Ascending aorta (tissue), 2 donors: Measurements from ENCODE around the gene N4BP2L1. TPM values are rescaled to one million over a fixed set of nuclear protein-coding genes. Genes with fewer than 3 reads are reported as not detected.

Experiments used
- DNase-seq, 2 donors: peaks; one replicate each; pipeline ENCODE4 v3.0.0-alpha.2; 2019; ENCODE audit warnings: low spot score in 2 of 2
- H3K27ac ChIP-seq, 2 donors: fragments of 200-600 bp; sonication (generic); one replicate each; pipeline ENCODE4 v1.5.1; 2016 to 2017; ENCODE audit warnings: mild to moderate bottlenecking in 1 of 2
- H3K27me3 ChIP-seq: fragments of 200-600 bp; sonication (generic); one replicate; pipeline ENCODE4 v1.5.1; 2017
- H3K36me3 ChIP-seq, 2 donors: fragments of 200-600 bp; sonication (generic); one replicate each; pipeline ENCODE4 v1.5.1; 2016
- H3K4me1 ChIP-seq, 2 donors: fragments of 200-600 bp; sonication (generic); one replicate each; pipeline ENCODE4 v1.5.1; 2016 to 2017; ENCODE audit warnings: mild to moderate bottlenecking in 1 of 2
- H3K4me3 ChIP-seq, 2 donors: fragments of 200-600 bp; sonication (generic); one replicate each; pipeline ENCODE4 v1.5.1; 2016 to 2017; ENCODE audit warnings: mild to moderate bottlenecking in 1 of 2
- H3K9me3 ChIP-seq, 2 donors: fragments of 200-600 bp; sonication (generic); one replicate each; pipeline ENCODE4 v1.5.1; 2016
- intact Hi-C: fragments of 100-400 bp; cut with DNase I; formaldehyde crosslinking; loops from one replicate; pipeline ENCODE4 v1.15.1; 2023
- total RNA-seq: library from RNA; depleted of rRNA; stranded (reverse); fragments of >200 nt; gene quantifications from one replicate; pipeline ENCODE4 v1.1.0, GENCODE V29; 2016
- TF ChIP-seq, protein P1 (sequence below), 3 experiments: fragments of 200-600 bp in 2 of 3; fragments of 450-650 bp in 1 of 3; sonication (generic) in 2 of 3; IDR thresholded peaks; one replicate each; pipeline ENCODE4 v1.5.1; 2016 to 2019; ENCODE audit warnings: antibody characterized with exemption in 3 of 3, mild to moderate bottlenecking in 1 of 3, moderate library complexity in 1 of 3

N4BP2L1 gene
- total RNA-seq, 1 donor from 2014 or later: 27.2 TPM

DNA sequence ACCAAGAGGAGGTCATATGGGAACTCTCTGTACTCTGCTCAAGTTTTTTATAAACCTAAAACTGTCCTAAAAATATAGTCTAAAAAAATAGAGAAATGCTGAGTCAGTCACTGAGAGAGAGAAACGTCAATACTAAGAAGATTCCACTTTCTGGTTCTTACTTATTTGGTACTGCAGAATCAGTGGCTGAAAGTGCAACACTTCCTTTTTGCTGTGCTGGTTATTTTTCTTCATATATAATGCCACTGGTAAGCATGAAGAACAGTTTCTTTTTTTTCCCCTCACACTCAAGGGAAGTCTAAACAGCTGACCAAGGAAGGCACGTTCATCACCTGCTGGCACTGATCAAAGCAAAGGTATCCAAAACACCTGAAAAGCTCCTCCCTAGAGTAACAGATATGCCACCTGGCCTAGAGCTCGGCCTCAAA is 44.3 kb upstream of the N4BP2L1 start:
- H3K27me3 ChIP-seq: no peaks in the 10 kb centered on the region
- intact Hi-C loops: no loop called here
- peaks cover 0 to 7% of the 10 kb centered on the region in 2 donors for H3K4me1 ChIP-seq
- no peak overlapping the region for H3K4me3 ChIP-seq
- no peaks in the 10 kb centered on the region for H3K9me3 ChIP-seq
- TF ChIP-seq, protein P1, sequence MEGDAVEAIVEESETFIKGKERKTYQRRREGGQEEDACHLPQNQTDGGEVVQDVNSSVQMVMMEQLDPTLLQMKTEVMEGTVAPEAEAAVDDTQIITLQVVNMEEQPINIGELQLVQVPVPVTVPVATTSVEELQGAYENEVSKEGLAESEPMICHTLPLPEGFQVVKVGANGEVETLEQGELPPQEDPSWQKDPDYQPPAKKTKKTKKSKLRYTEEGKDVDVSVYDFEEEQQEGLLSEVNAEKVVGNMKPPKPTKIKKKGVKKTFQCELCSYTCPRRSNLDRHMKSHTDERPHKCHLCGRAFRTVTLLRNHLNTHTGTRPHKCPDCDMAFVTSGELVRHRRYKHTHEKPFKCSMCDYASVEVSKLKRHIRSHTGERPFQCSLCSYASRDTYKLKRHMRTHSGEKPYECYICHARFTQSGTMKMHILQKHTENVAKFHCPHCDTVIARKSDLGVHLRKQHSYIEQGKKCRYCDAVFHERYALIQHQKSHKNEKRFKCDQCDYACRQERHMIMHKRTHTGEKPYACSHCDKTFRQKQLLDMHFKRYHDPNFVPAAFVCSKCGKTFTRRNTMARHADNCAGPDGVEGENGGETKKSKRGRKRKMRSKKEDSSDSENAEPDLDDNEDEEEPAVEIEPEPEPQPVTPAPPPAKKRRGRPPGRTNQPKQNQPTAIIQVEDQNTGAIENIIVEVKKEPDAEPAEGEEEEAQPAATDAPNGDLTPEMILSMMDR (IDR thresholded peaks at IDR 0.05): no peak
- H3K36me3 ChIP-seq: peaks cover 0 to 8% of the 10 kb centered on the region in 2 donors
- DNase-seq: no peak
- peak overlapping the region in 1 of 2 donors; percentile 27 for H3K27ac ChIP-seq

DNA sequence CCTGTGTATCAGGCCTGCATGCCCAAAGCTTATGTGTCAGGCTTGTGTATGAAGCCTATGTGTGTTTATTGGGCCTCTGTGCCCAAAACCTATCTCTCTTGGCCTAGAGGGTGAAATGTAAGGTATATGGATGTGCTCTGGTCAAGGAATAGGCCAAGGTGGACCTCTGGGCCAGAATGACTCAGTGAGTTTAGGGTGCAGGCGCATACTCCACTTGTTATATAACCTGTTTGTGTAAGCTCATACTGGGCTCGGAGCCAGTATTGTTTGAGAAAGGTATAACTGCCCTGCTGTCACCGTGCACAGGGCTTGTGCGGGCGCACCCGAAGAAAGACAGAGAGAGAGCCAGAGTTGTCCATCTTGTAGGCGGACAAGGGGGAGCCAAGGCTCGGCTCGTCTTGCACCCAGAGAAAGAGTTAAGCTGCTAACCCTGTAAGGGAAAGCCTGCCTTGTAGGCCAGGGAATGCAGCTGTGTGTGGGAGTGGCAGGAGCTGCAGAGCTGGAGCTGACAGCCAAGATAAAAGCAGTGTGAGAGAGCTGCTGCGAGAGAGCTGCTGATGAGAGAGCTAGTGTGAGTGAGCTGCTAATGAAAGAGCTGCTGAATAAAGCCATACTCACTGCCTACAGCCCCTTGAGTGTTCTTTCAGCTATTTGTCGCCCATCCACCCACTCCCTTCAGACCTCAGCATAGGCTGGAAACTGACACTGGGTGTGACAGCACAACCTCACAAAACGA is 43.4 kb upstream of the N4BP2L1 start:
- TF ChIP-seq, protein P1 (IDR thresholded peaks at IDR 0.05): no peak
- DNase-seq: no peak

DNA sequence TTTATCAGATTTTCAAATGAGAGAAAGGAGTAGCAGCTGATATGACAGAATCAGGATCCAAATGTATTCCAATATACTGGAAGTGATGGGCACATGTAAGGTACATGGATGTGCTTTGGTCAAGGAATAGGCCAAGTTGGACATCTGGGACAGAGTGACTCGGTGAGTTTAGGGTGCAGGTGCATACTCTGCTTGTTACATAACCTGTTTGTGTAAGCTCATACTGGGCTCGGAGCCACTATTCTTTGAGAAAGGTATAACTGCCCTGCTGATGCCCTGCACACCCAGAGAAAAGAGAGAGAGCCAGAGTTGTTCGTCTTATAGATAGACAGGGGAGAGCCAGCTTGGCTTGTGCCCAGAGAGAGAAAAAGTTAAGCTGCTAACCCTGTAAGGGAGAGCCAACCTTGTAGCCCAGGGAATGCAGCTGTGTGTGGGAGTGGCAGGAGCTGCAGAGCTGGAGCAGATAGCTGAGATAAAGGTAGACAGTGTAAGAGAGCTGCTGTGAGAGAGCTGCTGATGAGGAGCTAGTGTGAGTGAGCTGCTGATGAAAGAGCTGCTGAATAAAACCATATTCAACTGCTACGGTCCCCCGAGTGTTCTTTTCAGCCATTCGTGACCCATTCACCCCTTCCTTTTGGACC is 40.7 kb upstream of the N4BP2L1 start:
- no peaks in the 10 kb centered on the region for H3K9me3 ChIP-seq
- TF ChIP-seq, protein P1 (IDR thresholded peaks at IDR 0.05): no peak
- H3K36me3 ChIP-seq: peaks cover 0 to 10% of the 10 kb centered on the region in 2 donors
- intact Hi-C loops: no loop called here
- DNase-seq: no peak
- H3K4me1 ChIP-seq: peaks cover 0 to 7% of the 10 kb centered on the region in 2 donors
- H3K27me3 ChIP-seq: no peaks in the 10 kb centered on the region
- H3K4me3 ChIP-seq: no peak overlapping the region
- H3K27ac ChIP-seq: no peak overlapping the region

More for the DNA sequence above, 43.4 kb upstream of the N4BP2L1 start:
- Histone ChIP-seq H3K4me3 (no peak overlapping the region), H3K36me3 (peaks cover 0 to 3% of the 10 kb centered on the region in 2 donors), H3K27me3 (no peaks in the 10 kb centered on the region), H3K4me1 (peaks cover 0 to 7% of the 10 kb centered on the region in 2 donors), H3K27ac (no peak overlapping the region), H3K9me3 (no peaks in the 10 kb centered on the region)
- intact Hi-C loops: no loop called here

DNA sequence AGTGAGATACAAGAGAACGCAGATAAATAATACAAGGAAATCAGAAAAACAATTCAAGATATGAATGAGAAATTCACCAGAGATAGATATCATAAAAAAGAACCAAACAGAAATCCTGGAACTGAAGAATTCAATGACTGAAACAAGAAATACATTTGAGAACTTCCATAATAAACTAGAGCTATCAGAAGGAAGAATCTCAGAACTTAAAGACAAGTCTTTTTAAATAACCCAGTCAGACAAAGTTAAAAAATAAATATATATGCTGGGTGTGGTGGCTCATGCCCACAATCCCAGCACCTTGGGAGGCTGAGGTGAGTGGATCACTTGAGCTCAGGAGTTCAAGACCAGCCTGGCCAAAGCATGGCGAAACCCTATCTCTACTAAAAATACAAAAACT is 28.7 kb upstream of the N4BP2L1 start:
- peaks cover 10 to 40% of the 10 kb centered on the region in 2 donors for H3K9me3 ChIP-seq
- TF ChIP-seq, protein P1 (IDR thresholded peaks at IDR 0.05): no peak
- no peaks in the 10 kb centered on the region for H3K4me1 ChIP-seq
- no peak overlapping the region for H3K27ac ChIP-seq
- peaks cover 0 to 13% of the 10 kb centered on the region in 2 donors for H3K36me3 ChIP-seq
- no peak for DNase-seq
- H3K27me3 ChIP-seq: no peaks in the 10 kb centered on the region
- no peak overlapping the region for H3K4me3 ChIP-seq
- intact Hi-C loops: no loop called here

DNA sequence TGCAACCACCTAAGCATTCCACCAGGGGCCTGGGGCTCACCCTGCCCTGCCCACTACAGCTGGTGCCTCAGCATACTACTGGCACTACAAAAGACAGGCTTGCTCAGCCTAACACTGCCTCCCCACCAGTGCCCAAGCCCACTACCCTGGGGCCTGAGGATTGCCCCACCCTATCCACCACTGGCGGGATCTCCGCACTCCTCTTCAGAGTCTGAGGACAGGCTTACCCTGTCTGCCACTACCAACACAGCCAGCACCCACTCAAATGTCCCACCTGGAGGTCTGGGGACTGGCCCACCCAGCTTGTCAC is 27.6 kb upstream of the N4BP2L1 start:
- H3K36me3 ChIP-seq: peaks cover 0 to 9% of the 10 kb centered on the region in 2 donors
- H3K27ac ChIP-seq: no peak overlapping the region
- intact Hi-C loops: no loop called here
- H3K4me3 ChIP-seq: no peak overlapping the region
- no peaks in the 10 kb centered on the region for H3K4me1 ChIP-seq
- TF ChIP-seq, protein P1 (IDR thresholded peaks at IDR 0.05): no peak
- H3K9me3 ChIP-seq: peaks cover 12 to 43% of the 10 kb centered on the region in 2 donors
- DNase-seq: no peak
- no peaks in the 10 kb centered on the region for H3K27me3 ChIP-seq
